ENCODE measurements around the gene PRKG2.

- TF ChIP-seq TAF1 (IDR thresholded peaks at IDR 0.05; ENCODE audit: borderline replicate concordance, insufficient read depth, low read length) (no peak), POLR2AphosphoS5 (IDR thresholded peaks at IDR 0.05; ENCODE audit: low read depth, low read length) (no peak)
- TF ChIP-seq, protein P1, sequence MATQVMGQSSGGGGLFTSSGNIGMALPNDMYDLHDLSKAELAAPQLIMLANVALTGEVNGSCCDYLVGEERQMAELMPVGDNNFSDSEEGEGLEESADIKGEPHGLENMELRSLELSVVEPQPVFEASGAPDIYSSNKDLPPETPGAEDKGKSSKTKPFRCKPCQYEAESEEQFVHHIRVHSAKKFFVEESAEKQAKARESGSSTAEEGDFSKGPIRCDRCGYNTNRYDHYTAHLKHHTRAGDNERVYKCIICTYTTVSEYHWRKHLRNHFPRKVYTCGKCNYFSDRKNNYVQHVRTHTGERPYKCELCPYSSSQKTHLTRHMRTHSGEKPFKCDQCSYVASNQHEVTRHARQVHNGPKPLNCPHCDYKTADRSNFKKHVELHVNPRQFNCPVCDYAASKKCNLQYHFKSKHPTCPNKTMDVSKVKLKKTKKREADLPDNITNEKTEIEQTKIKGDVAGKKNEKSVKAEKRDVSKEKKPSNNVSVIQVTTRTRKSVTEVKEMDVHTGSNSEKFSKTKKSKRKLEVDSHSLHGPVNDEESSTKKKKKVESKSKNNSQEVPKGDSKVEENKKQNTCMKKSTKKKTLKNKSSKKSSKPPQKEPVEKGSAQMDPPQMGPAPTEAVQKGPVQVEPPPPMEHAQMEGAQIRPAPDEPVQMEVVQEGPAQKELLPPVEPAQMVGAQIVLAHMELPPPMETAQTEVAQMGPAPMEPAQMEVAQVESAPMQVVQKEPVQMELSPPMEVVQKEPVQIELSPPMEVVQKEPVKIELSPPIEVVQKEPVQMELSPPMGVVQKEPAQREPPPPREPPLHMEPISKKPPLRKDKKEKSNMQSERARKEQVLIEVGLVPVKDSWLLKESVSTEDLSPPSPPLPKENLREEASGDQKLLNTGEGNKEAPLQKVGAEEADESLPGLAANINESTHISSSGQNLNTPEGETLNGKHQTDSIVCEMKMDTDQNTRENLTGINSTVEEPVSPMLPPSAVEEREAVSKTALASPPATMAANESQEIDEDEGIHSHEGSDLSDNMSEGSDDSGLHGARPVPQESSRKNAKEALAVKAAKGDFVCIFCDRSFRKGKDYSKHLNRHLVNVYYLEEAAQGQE (IDR thresholded peaks at IDR 0.05; ENCODE audit: insufficient read depth in 1 of 2, low read depth in 2 of 2, low read length in 2 of 2), result no peak
These were observed 105.7 kb downstream of the PRKG2 start for GRCh38 chr4:81109356-81109755.
